Measurements from ENCODE around the gene AGAP1. TPM values are rescaled to one million over a fixed set of nuclear protein-coding genes. Genes with fewer than 3 reads are reported as not detected.

Gene AGAP1
- total RNA-seq, 2 experiments from 2014 or later, result not detected

DNA sequence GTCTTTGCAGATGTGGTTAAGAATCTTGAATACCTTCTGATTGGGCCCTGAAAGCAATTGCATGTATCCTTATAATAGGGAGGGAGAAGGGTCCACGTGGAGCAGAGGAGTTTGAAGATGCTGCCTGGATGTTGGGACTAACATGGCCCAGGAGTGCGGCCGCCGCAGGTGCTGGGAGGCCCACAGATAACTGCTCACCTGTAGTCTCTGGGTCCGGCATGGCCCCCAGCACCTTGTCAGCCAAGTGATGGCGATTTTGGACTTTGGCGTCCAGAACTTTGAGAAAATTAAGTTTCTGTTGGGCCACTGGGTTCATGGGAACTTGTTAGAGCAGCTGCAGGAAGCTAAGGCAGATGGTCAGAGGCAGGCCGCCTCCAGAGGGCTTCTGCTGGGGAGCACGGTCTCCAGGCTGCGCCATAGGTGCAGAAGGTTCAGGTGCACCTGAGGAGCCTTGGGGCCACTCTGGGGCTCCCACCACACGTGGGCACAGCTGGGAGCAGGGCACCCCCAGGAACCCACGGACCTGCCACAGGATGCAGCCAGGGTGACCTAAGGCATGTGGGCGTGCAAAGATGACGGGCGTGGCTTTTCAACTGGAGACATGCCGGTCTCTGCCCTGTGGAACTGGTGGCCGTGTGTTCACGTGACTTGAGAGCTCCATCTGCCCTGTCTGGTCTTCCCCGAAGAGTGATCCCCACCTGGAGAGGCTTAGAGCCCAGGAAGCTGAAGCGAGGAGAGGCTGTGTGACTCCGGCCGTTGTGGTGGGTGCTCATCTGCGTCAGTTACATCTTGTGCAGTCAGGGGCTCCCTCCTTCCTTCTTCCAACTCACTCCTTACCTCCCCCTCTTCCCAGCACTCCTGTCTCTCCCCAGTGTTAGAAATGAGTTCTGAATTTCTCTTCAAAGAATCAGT, 277.3 kb downstream of the AGAP1 start:
- Histone ChIP-seq H3K4me1 (ENCODE audit: insufficient read depth, low read length, poor library complexity, severe bottlenecking) (no peaks in the 10 kb centered on the region), H3K4me2 (ENCODE audit: low read length) (no peak overlapping the region), H4K20me1 (ENCODE audit: insufficient read depth, low read length) (no peaks in the 10 kb centered on the region), H3K79me2 (ENCODE audit: insufficient read depth, low read depth, low read length) (no peaks in the 10 kb centered on the region), H3K4me3 (ENCODE audit: low read depth, low read length, poor library complexity, severe bottlenecking) (no peak overlapping the region), H2AFZ (ENCODE audit: low read length) (no peak overlapping the region), H3K9me2 (ENCODE audit: insufficient read depth, low read length) (no peaks in the 10 kb centered on the region), H3K36me3 (ENCODE audit: insufficient read depth, low read length) (no peaks in the 10 kb centered on the region), H3K27ac (ENCODE audit: low read depth, low read length, poor library complexity, severe bottlenecking) (no peak overlapping the region), H3K9me3 (ENCODE audit: low read length) (no peaks in the 10 kb centered on the region)
- intact Hi-C loops (cut with micrococcal nuclease; ENCODE audit: unreplicated experiment), result no loop called here
- no TSS peak for BruUV-seq (replicated peaks)
- no peak for TF ChIP-seq EZH2phosphoT487 (IDR thresholded peaks at IDR 0.05; ENCODE audit: borderline replicate concordance, low read depth, low read length)
- TF ChIP-seq, protein P1, sequence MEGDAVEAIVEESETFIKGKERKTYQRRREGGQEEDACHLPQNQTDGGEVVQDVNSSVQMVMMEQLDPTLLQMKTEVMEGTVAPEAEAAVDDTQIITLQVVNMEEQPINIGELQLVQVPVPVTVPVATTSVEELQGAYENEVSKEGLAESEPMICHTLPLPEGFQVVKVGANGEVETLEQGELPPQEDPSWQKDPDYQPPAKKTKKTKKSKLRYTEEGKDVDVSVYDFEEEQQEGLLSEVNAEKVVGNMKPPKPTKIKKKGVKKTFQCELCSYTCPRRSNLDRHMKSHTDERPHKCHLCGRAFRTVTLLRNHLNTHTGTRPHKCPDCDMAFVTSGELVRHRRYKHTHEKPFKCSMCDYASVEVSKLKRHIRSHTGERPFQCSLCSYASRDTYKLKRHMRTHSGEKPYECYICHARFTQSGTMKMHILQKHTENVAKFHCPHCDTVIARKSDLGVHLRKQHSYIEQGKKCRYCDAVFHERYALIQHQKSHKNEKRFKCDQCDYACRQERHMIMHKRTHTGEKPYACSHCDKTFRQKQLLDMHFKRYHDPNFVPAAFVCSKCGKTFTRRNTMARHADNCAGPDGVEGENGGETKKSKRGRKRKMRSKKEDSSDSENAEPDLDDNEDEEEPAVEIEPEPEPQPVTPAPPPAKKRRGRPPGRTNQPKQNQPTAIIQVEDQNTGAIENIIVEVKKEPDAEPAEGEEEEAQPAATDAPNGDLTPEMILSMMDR (conservative IDR thresholded peaks at IDR 0.05; ENCODE audit: low read length), result no peak
- ChIA-PET POLR2A (no interaction called here), CTCF (ENCODE audit: unreplicated experiment) (no interaction called here)
- no peak for DNase-seq (ENCODE audit: low spot score)

DNA sequence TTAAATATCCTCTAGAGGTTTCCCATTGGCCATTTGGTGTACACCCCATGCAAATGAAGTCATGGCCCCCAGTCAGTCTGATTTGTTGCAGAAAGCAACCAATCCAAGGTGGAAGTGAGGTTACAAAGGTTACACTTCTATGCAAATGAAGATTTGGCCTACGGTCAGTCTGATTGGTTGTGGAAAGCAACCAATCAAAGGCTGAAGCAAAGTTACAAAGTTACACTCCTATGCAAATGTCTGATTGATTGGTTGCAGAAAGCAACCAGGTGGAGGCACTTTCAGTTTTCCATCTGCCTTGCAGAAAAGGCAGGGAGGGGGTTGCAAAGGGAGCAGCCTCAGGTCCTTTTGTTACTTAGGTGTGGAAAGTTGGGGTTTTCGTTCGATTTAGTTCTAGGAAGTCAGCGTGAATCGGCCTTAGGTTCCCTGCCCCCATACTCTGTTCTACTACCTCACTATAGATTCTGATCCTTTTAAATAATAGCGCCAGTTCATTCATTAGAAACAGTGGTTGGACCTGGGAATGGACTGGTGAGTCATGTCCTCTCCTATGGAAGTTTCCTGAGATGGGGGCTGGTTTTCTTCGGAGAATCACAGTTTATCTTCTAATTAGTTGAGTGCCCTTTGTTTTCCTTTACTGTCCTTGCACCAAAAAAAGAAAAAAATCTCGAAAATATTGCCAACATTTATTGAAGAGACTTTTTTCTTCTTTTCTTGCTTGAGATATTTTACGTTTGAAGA, 279.5 kb downstream of the AGAP1 start:
- no peak overlapping the region for H3K4me2 ChIP-seq (ENCODE audit: low read length)
- DNase-seq (ENCODE audit: low spot score), result no peak
- POLR2A ChIA-PET, result no interaction called here
- H3K9me2 ChIP-seq (ENCODE audit: insufficient read depth, low read length), result no peaks in the 10 kb centered on the region
- intact Hi-C loops (cut with micrococcal nuclease; ENCODE audit: unreplicated experiment), result no loop called here
- no peak overlapping the region for H2AFZ ChIP-seq (ENCODE audit: low read length)
- TF ChIP-seq, protein P1 (conservative IDR thresholded peaks at IDR 0.05; ENCODE audit: low read length), result no peak
- no peak for TF ChIP-seq EZH2phosphoT487 (IDR thresholded peaks at IDR 0.05; ENCODE audit: borderline replicate concordance, low read depth, low read length)
- H3K9me3 ChIP-seq (ENCODE audit: low read length), result no peaks in the 10 kb centered on the region
- H3K4me3 ChIP-seq (ENCODE audit: low read depth, low read length, poor library complexity, severe bottlenecking), result no peak overlapping the region
- H3K4me1 ChIP-seq (ENCODE audit: insufficient read depth, low read length, poor library complexity, severe bottlenecking), result no peaks in the 10 kb centered on the region
- H4K20me1 ChIP-seq (ENCODE audit: insufficient read depth, low read length), result no peaks in the 10 kb centered on the region
- CTCF ChIA-PET (ENCODE audit: unreplicated experiment), result no interaction called here
- no peaks in the 10 kb centered on the region for H3K79me2 ChIP-seq (ENCODE audit: insufficient read depth, low read depth, low read length)
- H3K36me3 ChIP-seq (ENCODE audit: insufficient read depth, low read length), result no peaks in the 10 kb centered on the region
- BruUV-seq (replicated peaks), result no TSS peak
- H3K27ac ChIP-seq (ENCODE audit: low read depth, low read length, poor library complexity, severe bottlenecking), result no peak overlapping the region

Measured in OCI-LY7 (cell line).